Kidney capillary endothelial cell (primary cell): Measurements from ENCODE around the gene THAP7.
A peak's percentile ranks its signal among the peaks of the same experiment; 100 is the strongest.

ENCODE experiments used
- DNase-seq: peaks from one replicate; pipeline ENCODE4 v3.0.0-alpha.2; 2018; ENCODE audit warnings: low spot score

Gene THAP7

GRCh38 chr22:20978419-20978818 is 23.5 kb downstream of the THAP7 start:
- DNase-seq = no peak

DNA sequence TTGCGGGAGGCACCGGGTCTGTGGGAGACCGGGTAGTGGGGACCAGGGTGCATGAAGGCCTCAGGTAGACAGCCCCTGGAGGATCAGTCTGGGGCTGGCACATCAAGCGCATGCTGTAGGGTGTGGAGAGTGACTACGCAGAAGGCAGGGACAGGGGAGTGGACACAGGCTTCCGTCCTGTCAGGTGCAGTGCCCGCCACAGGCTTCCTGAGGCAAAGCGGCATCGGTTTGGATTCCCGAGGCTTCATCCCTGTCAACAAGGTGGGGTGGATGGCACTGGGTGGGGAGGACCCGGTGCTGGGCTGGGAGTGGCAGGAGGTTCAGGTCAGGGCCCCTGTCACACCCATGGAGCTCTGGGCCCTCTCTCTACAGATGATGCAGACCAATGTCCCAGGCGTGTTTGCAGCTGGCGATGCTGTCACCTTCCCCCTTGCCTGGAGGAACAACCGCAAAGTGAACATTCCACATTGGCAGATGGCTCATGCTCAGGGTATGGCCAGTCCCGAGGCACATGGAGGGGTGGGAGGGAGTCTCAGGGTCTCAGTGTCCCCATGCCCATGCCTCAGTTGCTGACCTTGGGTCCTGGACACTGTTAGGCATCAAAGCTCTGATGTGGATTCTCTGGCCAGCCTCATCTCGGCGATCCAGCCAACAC is 24.3 kb downstream of the THAP7 start:
- no peak for DNase-seq

DNA sequence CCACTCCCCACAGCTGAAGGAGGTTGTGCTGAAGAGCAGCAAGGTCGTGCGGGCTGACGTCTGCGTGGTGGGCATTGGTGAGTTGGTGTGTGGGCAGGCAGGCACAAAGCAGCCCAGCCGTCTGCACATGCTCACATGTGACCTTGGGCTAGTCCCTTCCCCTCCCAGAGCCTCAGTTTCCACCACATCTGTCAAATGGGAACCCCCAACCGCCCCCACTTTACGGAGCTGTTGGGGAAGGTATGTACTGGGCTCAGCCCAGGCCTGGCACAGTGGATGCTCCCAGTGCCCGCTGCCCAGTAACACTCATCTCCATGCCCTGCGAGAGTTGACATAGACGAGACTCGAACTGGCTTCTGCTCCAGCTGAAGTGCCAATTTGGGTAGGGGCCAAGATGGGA is 24.9 kb downstream of the THAP7 start:
- DNase-seq = no peak

- no peak for DNase-seq
Observed at GRCh38 chr22:20976291-20976877, 25.5 kb downstream of the THAP7 start.

- no peak for DNase-seq
Observed at GRCh38 chr22:20975541-20976290, 26.2 kb downstream of the THAP7 start.

DNA sequence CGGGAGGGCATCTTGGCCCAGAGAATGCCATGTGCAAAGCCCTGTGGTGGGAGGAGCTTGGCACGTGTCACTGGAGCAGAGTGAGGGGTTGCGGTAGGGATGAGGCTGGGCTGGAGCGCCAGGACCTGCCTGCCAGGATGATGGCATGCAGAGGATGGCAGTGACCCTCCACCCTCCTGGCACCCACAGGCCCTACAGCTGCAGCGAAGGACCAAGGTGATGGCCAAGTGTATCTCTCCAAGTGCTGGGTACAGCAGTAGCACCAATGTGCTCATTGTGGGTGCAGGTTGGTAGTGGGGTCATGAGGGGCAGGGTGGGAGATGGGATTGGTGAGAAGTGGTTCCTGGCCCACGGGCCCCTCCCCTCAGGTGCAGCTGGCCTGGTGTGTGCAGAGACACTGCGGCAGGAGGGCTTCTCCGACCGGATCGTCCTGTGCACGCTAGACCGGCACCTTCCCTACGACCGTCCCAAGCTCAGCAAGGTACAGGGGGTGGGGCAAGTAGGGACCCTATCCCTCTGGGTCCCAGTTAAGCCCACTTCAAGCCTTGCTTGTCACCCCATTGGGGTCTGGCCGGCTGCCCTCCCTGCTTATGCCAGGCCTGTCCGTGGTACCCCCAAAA is 27.5 kb downstream of the THAP7 start:
- DNase-seq = no peak

DNA sequence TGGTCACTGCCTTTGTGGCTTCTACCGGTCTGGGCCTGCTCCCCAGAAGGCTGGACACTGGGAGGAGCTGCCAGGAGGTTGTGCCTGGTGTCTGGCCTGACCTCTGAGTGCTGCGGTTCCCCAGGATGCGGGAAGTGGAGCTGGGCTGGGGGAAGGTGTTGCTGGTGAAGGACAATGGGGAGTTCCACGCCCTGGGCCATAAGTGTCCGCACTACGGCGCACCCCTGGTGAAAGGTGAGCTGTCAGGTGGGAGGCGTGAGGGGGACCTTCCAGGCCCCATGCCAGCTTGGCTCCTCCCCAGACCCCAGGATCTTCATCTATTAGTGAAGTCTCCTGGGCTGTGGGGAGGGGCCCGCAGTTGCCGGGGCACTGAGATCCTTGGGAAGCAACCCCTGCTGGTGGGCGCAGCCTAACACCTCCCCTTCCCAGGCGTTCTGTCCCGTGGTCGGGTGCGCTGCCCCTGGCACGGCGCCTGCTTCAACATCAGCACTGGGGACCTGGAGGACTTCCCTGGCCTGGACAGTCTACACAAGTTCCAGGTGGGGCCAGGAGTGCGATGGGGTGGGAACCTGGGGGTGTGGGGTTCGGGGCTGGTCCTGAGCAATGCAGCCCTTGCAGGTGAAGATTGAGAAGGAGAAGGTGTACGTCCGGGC is 28.2 kb downstream of the THAP7 start:
- no peak for DNase-seq

DNA sequence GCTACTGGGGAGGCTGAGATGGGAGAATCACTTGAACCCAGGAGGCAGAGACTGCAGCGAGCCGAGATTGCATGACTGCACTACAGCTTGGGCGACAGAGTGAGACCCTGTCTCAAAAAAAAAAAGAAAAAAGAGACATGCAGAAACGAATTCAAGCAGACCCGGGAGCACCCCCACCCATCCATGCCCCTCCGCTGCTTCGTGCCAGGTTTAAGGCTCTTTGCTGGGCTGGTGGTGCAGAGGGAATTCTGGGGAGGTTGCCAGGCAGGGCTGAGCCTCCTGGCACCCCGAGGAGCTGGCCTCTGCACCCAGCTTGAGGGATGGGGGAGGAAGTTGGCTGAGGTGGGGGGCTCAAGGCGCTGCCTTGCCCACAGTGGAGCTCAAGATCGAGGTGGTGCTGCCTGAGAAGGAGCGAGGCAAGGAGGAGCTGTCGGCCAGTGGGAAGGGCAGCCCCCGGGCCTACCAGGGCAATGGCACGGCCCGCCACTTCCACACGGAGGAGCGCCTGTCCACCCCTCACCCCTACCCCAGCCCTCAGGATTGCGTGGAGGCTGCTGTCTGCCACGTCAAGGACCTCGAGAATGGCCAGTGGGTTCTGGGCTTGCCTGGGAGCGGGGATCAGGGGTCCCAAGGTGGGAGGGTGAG is 28.9 kb downstream of the THAP7 start:
- no peak for DNase-seq

DNA sequence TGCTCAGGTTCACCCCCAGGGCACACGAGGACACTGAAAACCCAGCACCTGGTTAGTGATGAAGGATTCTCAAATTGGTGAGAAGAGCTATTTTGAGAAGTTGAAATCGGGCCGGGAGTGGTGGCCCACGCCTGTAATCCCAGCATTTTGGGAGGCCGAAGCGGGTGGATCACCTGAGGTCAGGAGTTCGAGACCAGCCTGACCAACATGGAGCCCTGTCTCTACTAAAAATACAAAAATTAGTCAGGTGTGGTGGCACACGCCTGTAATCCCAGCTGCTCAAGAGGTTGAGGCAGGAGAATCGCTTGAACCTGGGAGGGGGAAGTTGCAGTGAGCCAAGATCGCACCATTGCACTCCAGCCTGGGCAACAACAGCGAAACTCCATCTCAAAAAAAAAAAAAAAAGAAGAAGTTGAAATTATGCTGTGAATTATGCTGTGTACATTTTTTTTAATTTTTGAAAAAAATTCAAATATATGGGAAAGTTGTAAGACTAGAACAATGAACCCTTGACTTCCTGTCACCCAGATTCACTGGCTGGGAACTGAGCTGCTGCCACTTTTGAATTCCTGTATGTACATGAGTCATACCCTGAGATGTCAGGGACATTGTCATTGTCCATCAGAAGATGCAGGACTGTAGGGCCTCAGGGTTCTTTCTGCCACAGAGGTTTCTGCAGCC is 29.8 kb downstream of the THAP7 start:
- peak; percentile 76 for DNase-seq

GRCh38 chr22:20970939-20971657 is 30.8 kb downstream of the THAP7 start:
- no peak for DNase-seq

GRCh38 chr22:20968281-20968977 is 33.5 kb downstream of the THAP7 start:
- no peak for DNase-seq

DNA sequence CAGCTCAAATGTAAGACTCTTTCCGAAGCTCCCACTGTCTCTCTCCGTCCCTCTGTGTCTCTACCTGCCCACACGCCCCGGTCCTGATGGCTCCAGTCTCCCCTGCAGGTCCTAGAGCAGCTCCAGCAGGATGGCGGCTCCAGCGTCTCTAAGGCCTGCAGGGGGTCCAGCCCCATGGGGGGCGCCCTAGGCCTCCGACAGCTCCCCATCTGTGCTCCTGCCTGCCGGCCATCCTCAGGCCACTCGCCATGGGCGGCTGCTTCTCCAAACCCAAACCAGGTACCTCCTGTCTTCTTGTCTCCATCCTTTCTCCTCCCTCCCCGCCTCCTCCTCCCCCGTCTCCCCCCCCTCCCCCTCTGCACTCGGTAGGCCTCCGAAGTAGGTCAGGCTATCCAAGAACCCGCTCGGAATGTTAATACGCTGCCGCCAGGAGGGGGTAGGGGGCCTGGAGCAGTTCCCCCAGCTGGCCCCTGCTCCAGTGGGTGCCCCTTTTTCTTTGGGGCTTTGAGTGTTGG is 34.2 kb downstream of the THAP7 start:
- no peak for DNase-seq

- no peak for DNase-seq
Observed at GRCh38 chr22:20966883-20967696, 34.8 kb downstream of the THAP7 start, which contains the start of gene AIFM3. Gene AIFM3, plus strand, starts transcription at chr22:20967255. Its CDS starts 690 bp downstream, at chr22:20967945.

DNA sequence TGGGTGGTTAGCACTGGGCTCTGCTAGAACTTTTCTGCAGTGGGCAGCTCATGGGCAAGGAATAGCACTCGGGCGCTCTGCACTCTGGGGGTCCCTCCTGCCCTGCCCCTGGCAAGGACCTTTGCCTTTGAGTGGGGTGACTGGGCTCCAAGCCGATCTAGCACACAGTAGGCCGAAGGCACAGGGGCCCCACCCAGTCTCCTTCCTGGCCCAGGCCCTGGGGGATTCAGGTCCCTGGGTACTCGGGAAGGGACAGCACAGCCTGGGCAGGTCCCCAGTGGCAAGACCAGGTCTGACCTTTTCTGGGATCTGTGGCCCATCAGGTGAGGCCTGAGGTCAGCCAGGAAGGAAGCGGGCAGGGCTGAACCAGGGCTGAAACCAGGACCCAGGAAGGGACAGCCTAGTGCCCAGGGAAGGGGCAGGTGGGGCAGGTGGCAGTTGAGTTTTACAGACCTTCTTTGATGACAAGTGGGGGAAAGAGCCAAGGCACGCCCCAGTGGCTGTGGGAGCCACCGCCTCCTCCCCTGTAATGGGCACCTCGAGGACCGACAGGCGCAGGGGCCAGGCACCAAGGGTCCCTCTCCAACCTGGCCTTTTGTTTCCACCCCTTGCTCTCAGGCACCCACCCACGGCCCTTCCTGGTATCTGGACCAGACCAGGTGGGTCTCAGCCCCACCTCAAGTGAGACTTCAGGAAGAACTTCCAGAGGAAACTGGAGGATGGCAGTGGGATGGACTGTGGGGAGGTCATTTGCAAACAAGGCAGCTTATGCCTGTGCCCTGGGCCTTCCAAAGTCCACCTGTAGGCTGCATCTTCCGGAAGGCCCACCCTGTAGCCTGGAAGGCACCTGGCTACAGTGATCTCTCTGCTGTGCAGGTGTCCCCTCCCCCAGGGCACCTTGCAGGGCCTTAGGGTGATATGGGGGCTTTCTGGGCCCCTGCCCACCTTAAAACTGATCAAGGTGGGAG is 35.7 kb downstream of the THAP7 start:
- no peak for DNase-seq

- no peak for DNase-seq
Observed at GRCh38 chr22:20965104-20965887, 36.6 kb downstream of the THAP7 start.

GRCh38 chr22:20964799-20965103 is 37.2 kb downstream of the THAP7 start:
- no peak for DNase-seq
